CD14-positive monocyte (primary cell): ENCODE data around the gene CTNND1. TPM values are rescaled to one million over a fixed set of nuclear protein-coding genes. Genes with fewer than 3 reads are reported as not detected.

ENCODE experiments used
- DNase-seq, 3 donors: peaks; one replicate each; pipeline ENCODE4 v3.0.0-alpha.2; 2011 to 2022
- H2AFZ ChIP-seq: 2 replicates; pipeline ENCODE4 v1.6.0; 2012; ENCODE audit warnings: mild to moderate bottlenecking, low read depth, low read length, inconsistent platforms; ENCODE audit not compliant: insufficient read depth, poor library complexity, severe bottlenecking
- H3K27ac ChIP-seq, 2 donors: 1 replicate in 1 of 2; 2 replicates in 1 of 2; pipeline ENCODE4 v1.5.1; 2012 to 2013; ENCODE audit warnings: low read length in 2 of 2, control low read depth in 1 of 2, inconsistent platforms in 1 of 2, low read depth in 1 of 2, mild to moderate bottlenecking in 1 of 2
- H3K27me3 ChIP-seq, 2 donors: one replicate each; pipeline versions ENCODE4 v1.6.0 to v1.6.1; 2011 to 2013; ENCODE audit warnings: low read length in 2 of 2; ENCODE audit not compliant: control insufficient read depth in 2 of 2, insufficient read depth in 2 of 2
- H3K36me3 ChIP-seq, 2 donors: replicated peaks in 1 of 2; 1 replicate in 1 of 2; 2 replicates in 1 of 2; pipeline versions ENCODE4 v1.5.1 to v1.6.1; 2012 to 2013; ENCODE audit warnings: low read length in 2 of 2, control low read depth in 1 of 2, inconsistent platforms in 1 of 2, mild to moderate bottlenecking in 1 of 2; ENCODE audit not compliant: insufficient read depth in 2 of 2, control insufficient read depth in 1 of 2
- H3K4me1 ChIP-seq, 2 donors: 1 replicate in 1 of 2; 2 replicates in 1 of 2; pipeline versions ENCODE4 v1.5.1 to v1.6.1; 2012 to 2013; ENCODE audit warnings: low read length in 2 of 2, control low read depth in 1 of 2, inconsistent platforms in 1 of 2, mild to moderate bottlenecking in 1 of 2, moderate library complexity in 1 of 2; ENCODE audit not compliant: insufficient read depth in 2 of 2, control insufficient read depth in 1 of 2
- H3K4me2 ChIP-seq: replicated peaks from 2 replicates; pipeline ENCODE3; 2012; ENCODE audit warnings: low read length, moderate library complexity, mild to moderate bottlenecking; ENCODE audit not compliant: poor library complexity, severe bottlenecking; ENCODE audit errors: extremely low read depth
- H3K4me3 ChIP-seq, 3 experiments: fragments of 200-600 bp in 1 of 3; sonication (generic) in 1 of 3; replicated peaks in 1 of 3; 1 replicate in 2 of 3; 2 replicates in 1 of 3; pipeline ENCODE4 v1.5.1; 2011 to 2013; ENCODE audit warnings: low read length in 3 of 3, mild to moderate bottlenecking in 3 of 3, control low read depth in 2 of 3, low read depth in 2 of 3, inconsistent platforms in 1 of 3, moderate library complexity in 1 of 3
- H3K79me2 ChIP-seq: 2 replicates; pipeline ENCODE4 v1.6.0; 2012; ENCODE audit warnings: mild to moderate bottlenecking, control low read depth, inconsistent platforms, low read length, moderate library complexity; ENCODE audit not compliant: insufficient read depth
- H3K9ac ChIP-seq: 2 replicates; pipeline ENCODE4 v1.6.0; 2017; ENCODE audit warnings: low read length, mild to moderate bottlenecking; ENCODE audit not compliant: insufficient read depth, poor library complexity, severe bottlenecking
- H3K9me3 ChIP-seq, 2 donors: replicated peaks in 1 of 2; 1 replicate in 1 of 2; 2 replicates in 1 of 2; pipeline versions ENCODE4 v1.5.1 to v1.6.1; 2012 to 2013; ENCODE audit warnings: low read length in 2 of 2, control low read depth in 1 of 2; ENCODE audit not compliant: control insufficient read depth in 1 of 2, insufficient read depth in 1 of 2
- H4K20me1 ChIP-seq: 2 replicates; pipeline ENCODE4 v1.6.0; 2012; ENCODE audit warnings: mild to moderate bottlenecking, low read length, control low read depth, moderate library complexity; ENCODE audit not compliant: insufficient read depth
- H3K27ac Mint-ChIP-seq, 7 donors: one replicate each; pipeline ENCODE4 v1.8.0; 2020; ENCODE audit warnings: mild to moderate bottlenecking in 7 of 7, mixed read lengths in 7 of 7, moderate library complexity in 6 of 7, inconsistent platforms in 2 of 7
- H3K27me3 Mint-ChIP-seq, 3 donors: one replicate each; pipeline ENCODE4 v1.8.0; 2021 to 2022; ENCODE audit warnings: low read depth in 3 of 3, mild to moderate bottlenecking in 3 of 3, mixed read lengths in 3 of 3, moderate library complexity in 3 of 3, inconsistent platforms in 1 of 3
- H3K36me3 Mint-ChIP-seq, 2 donors: one replicate each; pipeline ENCODE4 v1.8.0; 2020; ENCODE audit warnings: mixed read lengths in 2 of 2, inconsistent platforms in 1 of 2, mild to moderate bottlenecking in 1 of 2
- H3K4me1 Mint-ChIP-seq: one replicate; pipeline ENCODE4 v1.8.0; 2020; ENCODE audit warnings: mild to moderate bottlenecking, mixed read lengths
- H3K4me3 Mint-ChIP-seq, 2 donors: one replicate each; pipeline ENCODE4 v1.8.0; 2020; ENCODE audit warnings: mild to moderate bottlenecking in 2 of 2, mixed read lengths in 2 of 2, moderate library complexity in 1 of 2
- H3K9me3 Mint-ChIP-seq, 7 donors: one replicate each; pipeline ENCODE4 v1.8.0; 2020 to 2022; ENCODE audit warnings: mixed read lengths in 7 of 7, mild to moderate bottlenecking in 6 of 7, moderate library complexity in 6 of 7, inconsistent platforms in 2 of 7
- WGBS: methylation state at CpG from one replicate; pipeline ENCODE4 v1.1.5; 2013; ENCODE audit warnings: missing lambda C conversion rate; ENCODE audit not compliant: insufficient coverage; 5-methylcytosine and 5-hydroxymethylcytosine counted together
- intact Hi-C, 2 donors: fragments of 100-400 bp; cut with micrococcal nuclease; formaldehyde crosslinking; loops; one replicate each; pipeline versions ENCODE4 v1.15.0 to v1.15.1; 2023
- polyA plus RNA-seq, 3 donors: library from polyadenylated mRNA; depleted of rRNA in 1 of 3; unstranded in 2 of 3; stranded (reverse) in 1 of 3; fragments of 300-500 nt in 2 of 3; fragments of >200 nt in 1 of 3; fragmentation: Illumina TruSeq in 2 of 3; gene quantifications; 1 replicate in 2 of 3; 2 replicates in 1 of 3; pipeline ENCODE4 v1.2.3, GENCODE V29; 2012 to 2021
- TF ChIP-seq, protein P1 (sequence below): fragments of 200-600 bp; IDR thresholded peaks from one replicate; pipeline ENCODE4 v1.8.0; 2022; ENCODE audit warnings: antibody characterized with exemption, mild to moderate bottlenecking

CTNND1 gene
- polyA plus RNA-seq, 3 donors, result 10.8 to 36.0 (median 13.7) TPM

- Mint-ChIP-seq H3K36me3 (peaks cover 12 to 27% of the 10 kb centered on the region in 2 donors), H3K4me3 (no peak overlapping the region)
- intact Hi-C loops, result no loop called here
Observed at GRCh38 chr11:57729479-57729878, 32.1 kb upstream of the CTNND1 start.

GRCh38 chr11:57732661-57733060 lies 28.9 kb upstream of the CTNND1 start:
- no peaks in the 10 kb centered on the region for H3K4me1 ChIP-seq
- peaks cover 10% of the 10 kb centered on the region for H3K4me1 Mint-ChIP-seq
- H3K4me3 Mint-ChIP-seq, result no peak overlapping the region
- peaks cover 13 to 52% of the 10 kb centered on the region in 2 donors for H3K36me3 ChIP-seq
- H3K9ac ChIP-seq, result no peak overlapping the region
- H3K4me3 ChIP-seq, result no peak overlapping the region
- H3K27ac ChIP-seq, result no peak overlapping the region
- H3K27me3 Mint-ChIP-seq, result peaks cover 0 to 1% (median 0%) of the 10 kb centered on the region in 3 donors
- H2AFZ ChIP-seq, result no peak overlapping the region
- H3K79me2 ChIP-seq, result peaks cover 69% of the 10 kb centered on the region
- no peak overlapping the region for H3K27ac Mint-ChIP-seq
- no peaks in the 10 kb centered on the region for H3K9me3 Mint-ChIP-seq
- no CpG with 5 or more reads among the region's 1 CpG for WGBS
- DNase-seq, result no peak
- TF ChIP-seq, protein P1, sequence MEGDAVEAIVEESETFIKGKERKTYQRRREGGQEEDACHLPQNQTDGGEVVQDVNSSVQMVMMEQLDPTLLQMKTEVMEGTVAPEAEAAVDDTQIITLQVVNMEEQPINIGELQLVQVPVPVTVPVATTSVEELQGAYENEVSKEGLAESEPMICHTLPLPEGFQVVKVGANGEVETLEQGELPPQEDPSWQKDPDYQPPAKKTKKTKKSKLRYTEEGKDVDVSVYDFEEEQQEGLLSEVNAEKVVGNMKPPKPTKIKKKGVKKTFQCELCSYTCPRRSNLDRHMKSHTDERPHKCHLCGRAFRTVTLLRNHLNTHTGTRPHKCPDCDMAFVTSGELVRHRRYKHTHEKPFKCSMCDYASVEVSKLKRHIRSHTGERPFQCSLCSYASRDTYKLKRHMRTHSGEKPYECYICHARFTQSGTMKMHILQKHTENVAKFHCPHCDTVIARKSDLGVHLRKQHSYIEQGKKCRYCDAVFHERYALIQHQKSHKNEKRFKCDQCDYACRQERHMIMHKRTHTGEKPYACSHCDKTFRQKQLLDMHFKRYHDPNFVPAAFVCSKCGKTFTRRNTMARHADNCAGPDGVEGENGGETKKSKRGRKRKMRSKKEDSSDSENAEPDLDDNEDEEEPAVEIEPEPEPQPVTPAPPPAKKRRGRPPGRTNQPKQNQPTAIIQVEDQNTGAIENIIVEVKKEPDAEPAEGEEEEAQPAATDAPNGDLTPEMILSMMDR, result no peak
- H3K4me2 ChIP-seq, result no peak overlapping the region
- peaks cover 27 to 53% of the 10 kb centered on the region in 2 donors for H3K36me3 Mint-ChIP-seq
- intact Hi-C loops, result no loop called here
- H3K27me3 ChIP-seq, result no peaks in the 10 kb centered on the region
- H3K9me3 ChIP-seq, result no peaks in the 10 kb centered on the region
- H4K20me1 ChIP-seq, result peaks cover 38% of the 10 kb centered on the region

More at GRCh38 chr11:57729479-57729878, 32.1 kb upstream of the CTNND1 start:
- Mint-ChIP-seq H3K9me3 (no peaks in the 10 kb centered on the region), H3K27me3 (peaks cover 0 to 1% (median 0%) of the 10 kb centered on the region in 3 donors), H3K27ac (no peak overlapping the region), H3K4me1 (peaks cover 10% of the 10 kb centered on the region)
- Histone ChIP-seq H3K79me2 (peaks cover 89% of the 10 kb centered on the region), H3K27me3 (no peaks in the 10 kb centered on the region), H3K4me2 (no peak overlapping the region), H3K4me3 (no peak overlapping the region), H3K9ac (no peak overlapping the region), H3K9me3 (no peaks in the 10 kb centered on the region), H4K20me1 (peaks cover 54% of the 10 kb centered on the region), H2AFZ (no peak overlapping the region), H3K4me1 (no peaks in the 10 kb centered on the region), H3K36me3 (peaks cover 2 to 39% of the 10 kb centered on the region in 2 donors), H3K27ac (no peak overlapping the region)
- TF ChIP-seq, protein P1, result no peak
- DNase-seq, result no peak
- WGBS, result 100% methylated on average over 3 of the region's 7 CpGs
